Activated naive CD4-positive, alpha-beta T cell treated with anti-CD3 and anti-CD28 coated beads for 36 hours (primary cell): ENCODE measurements around the gene SMAP1. TPM values are rescaled to one million over a fixed set of nuclear protein-coding genes. Genes with fewer than 3 reads are reported as not detected.

Experiments
- CTCF ChIA-PET: fragments of 350-600 bp; sonication (Branson Sonifier 250); formaldehyde crosslinking; loops from one replicate; lab custom pipeline; 2021; ENCODE audit warnings: antibody characterized with exemption; lab: Charles Lee
- DNase-seq: peaks from one replicate; pipeline ENCODE4 v3.0.0-alpha.2; 2020
- H3K27ac Mint-ChIP-seq: one replicate; pipeline ENCODE4 v1.8.0; 2021; ENCODE audit warnings: mild to moderate bottlenecking, mixed read lengths
- H3K27me3 Mint-ChIP-seq: one replicate; pipeline ENCODE4 v1.8.0; 2021; ENCODE audit warnings: low read depth, mixed read lengths
- H3K36me3 Mint-ChIP-seq: one replicate; pipeline ENCODE4 v1.8.0; 2021; ENCODE audit warnings: low read depth, mixed read lengths
- H3K4me1 Mint-ChIP-seq: one replicate; pipeline ENCODE4 v1.8.0; 2021; ENCODE audit warnings: low read depth, mixed read lengths
- H3K4me3 Mint-ChIP-seq: one replicate; pipeline ENCODE4 v1.8.0; 2021; ENCODE audit warnings: mild to moderate bottlenecking, moderate library complexity, mixed read lengths
- H3K9me3 Mint-ChIP-seq: one replicate; pipeline ENCODE4 v1.8.0; 2021; ENCODE audit warnings: mixed read lengths
- intact Hi-C: fragments of 100-400 bp; cut with micrococcal nuclease; formaldehyde crosslinking; loops from one replicate; pipeline ENCODE4 v1.15.1; 2023
- total RNA-seq, 2 experiments: library from RNA; stranded (reverse); gene quantifications; one replicate each; pipeline ENCODE4 v1.2.3, GENCODE V29; 2021

Gene SMAP1
- total RNA-seq, 2 experiments from 2014 or later = 15.8 to 16.1 TPM

DNA sequence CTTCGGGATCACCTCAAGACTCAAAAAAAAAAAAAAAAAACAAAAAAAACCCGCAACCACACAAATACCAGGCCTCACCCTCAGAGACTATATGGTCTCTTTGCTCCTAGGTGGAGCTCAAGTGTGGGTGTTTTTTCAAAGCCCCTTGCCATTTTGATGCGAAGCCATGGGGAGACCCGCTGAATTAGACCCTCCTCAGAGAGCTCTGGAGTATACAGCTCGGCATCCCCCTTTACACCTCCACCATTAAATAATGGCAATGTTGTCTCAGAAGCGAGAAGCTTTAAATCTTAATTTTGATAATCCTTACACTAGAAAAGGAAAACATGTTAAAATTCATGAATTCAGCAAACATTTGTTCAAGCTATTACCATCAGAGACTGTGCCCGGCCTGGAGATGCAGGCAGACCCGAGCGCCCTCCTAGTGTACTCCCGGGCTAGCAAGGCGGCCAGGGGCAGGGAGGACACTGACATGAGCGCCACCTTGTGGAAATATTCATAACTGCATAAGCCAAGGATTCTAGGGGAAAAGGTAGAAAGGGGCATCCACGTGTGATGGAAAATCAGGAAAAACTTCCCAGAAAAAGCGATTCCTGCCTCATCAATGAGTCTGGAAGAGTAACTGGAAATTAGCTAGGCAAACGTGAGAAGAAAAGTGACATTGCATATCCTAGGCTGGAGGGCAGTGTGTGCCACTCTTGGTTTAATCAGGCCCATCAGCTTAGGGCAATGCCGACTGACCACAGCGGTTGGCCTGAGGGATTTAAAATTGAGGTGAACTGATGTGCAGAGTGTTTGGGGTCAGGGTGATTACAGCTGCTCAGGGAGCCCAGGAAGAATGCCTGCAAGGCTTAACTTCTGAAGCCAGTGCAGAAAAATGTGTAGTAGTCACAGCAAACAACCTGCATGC is 216.6 kb downstream of the SMAP1 start:
- H3K36me3 Mint-ChIP-seq = no peaks in the 10 kb centered on the region
- H3K27me3 Mint-ChIP-seq = peaks cover 4% of the 10 kb centered on the region
- no peaks in the 10 kb centered on the region for H3K9me3 Mint-ChIP-seq
- H3K27ac Mint-ChIP-seq = no peak overlapping the region
- H3K4me3 Mint-ChIP-seq = no peak overlapping the region
- CTCF ChIA-PET = interaction anchor here (0.6 to 4.1 kb wide), 45 partner anchors 10 to 663 kb away, joined by 3 to 95 read pairs (median 4); partner anchors contain the start of gene B3GAT2
- DNase-seq = peak; percentile 70
- no peaks in the 10 kb centered on the region for H3K4me1 Mint-ChIP-seq
- intact Hi-C loops = loop anchor here (1.0 to 5.0 kb wide), 8 partner anchors 71 to 663 kb away; no protein-coding TSS in a partner anchor

DNA sequence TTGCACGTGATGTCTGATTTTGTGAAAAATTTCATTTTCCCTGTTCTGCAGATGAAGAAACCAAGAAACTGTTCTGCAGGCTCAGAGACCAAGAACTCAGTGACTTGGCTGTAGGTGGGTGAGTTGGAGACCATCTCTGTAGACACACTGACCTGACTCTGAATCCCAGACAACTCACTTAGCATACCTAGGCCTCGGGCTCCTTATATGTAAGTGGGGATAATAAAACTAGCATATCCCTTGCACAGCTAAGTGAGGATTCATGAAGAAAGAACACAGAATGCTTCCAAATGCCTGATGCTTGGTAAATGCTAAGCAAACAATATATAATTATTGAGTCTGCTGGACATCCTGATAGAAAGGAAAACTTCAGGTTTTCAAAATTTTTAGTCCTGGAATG is 218.4 kb downstream of the SMAP1 start:
- intact Hi-C loops = no loop called here
- Mint-ChIP-seq H3K9me3 (no peaks in the 10 kb centered on the region), H3K4me3 (no peak overlapping the region), H3K4me1 (no peaks in the 10 kb centered on the region), H3K27ac (no peak overlapping the region), H3K27me3 (peaks cover 3% of the 10 kb centered on the region), H3K36me3 (no peaks in the 10 kb centered on the region)
- no peak for DNase-seq
- CTCF ChIA-PET = interaction anchor here (0.7 to 4.1 kb wide), 5 partner anchors 9 to 366 kb away, joined by 3 to 95 read pairs (median 4); no protein-coding TSS in a partner anchor

DNA sequence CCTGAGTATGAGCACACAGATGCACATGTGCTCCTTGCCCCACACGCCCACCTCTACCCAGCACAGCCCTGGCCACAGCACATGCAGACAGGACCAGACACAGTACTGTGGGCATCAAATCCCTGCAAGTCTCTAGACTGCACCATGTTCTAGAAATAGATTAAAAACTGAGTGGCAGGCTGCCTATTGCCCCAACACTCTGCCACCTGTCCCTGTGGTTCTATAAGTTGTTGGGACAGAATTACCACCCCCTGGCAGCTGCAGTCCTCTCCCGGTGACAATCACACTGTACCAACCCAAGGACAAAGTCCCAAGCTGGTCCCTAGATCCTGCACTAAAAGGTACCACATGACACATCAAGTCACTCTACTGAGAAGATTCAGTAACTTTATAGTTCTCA is 219.0 kb downstream of the SMAP1 start:
- no peak overlapping the region for H3K4me3 Mint-ChIP-seq
- intact Hi-C loops = no loop called here
- H3K9me3 Mint-ChIP-seq = no peaks in the 10 kb centered on the region
- no peak for DNase-seq
- H3K27ac Mint-ChIP-seq = no peak overlapping the region
- H3K36me3 Mint-ChIP-seq = no peaks in the 10 kb centered on the region
- no peaks in the 10 kb centered on the region for H3K4me1 Mint-ChIP-seq
- CTCF ChIA-PET = interaction anchor here (4.1 kb wide), 1 partner anchor 179 kb away, joined by 95 read pairs; no protein-coding TSS in a partner anchor
- H3K27me3 Mint-ChIP-seq = no peaks in the 10 kb centered on the region

DNA sequence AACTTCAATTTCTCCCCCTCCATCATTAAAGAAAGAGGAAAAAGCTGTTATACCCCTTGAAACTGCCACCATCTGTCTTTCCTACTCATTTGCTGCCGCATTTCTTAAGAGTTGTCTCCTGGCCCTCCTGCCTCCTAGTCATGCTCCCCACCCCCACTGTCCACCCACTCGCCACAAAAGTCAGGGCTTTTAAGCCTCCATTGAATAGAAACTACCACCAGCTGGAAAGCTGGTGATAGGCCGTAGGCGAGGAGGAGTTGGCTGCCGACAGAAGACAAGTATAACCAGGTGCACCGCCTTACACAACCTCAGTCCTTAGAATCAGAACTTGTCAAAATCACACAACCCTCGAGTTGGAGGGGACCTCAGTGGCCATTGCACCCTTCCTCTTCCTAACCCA is 221.6 kb downstream of the SMAP1 start:
- no peaks in the 10 kb centered on the region for H3K36me3 Mint-ChIP-seq
- no peak overlapping the region for H3K4me3 Mint-ChIP-seq
- H3K27ac Mint-ChIP-seq = no peak overlapping the region
- CTCF ChIA-PET = no interaction called here
- H3K27me3 Mint-ChIP-seq = peaks cover 4% of the 10 kb centered on the region
- no peaks in the 10 kb centered on the region for H3K9me3 Mint-ChIP-seq
- intact Hi-C loops = no loop called here
- no peaks in the 10 kb centered on the region for H3K4me1 Mint-ChIP-seq
- no peak for DNase-seq

DNA sequence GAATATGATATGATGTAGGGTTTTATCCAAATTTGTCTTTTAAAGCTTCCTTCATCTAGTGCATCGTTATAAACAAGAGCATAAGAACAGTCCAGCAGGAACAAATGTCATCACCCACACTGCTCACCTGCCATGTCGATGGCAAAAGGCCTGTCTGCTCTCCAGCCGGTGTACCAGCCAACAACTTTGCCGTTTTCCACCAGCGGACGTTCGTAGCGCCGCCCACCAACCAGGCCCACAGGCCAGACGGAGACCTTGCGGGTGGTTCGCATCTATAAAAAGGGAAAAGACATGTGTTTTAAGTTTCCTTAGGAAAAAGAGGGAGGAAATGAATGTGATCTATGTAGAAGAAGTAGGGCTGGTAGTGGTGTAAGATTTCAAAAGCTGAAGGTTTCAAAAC is 226.3 kb downstream of the SMAP1 start:
- intact Hi-C loops = no loop called here
- no peak overlapping the region for H3K4me3 Mint-ChIP-seq
- no peaks in the 10 kb centered on the region for H3K4me1 Mint-ChIP-seq

DNA sequence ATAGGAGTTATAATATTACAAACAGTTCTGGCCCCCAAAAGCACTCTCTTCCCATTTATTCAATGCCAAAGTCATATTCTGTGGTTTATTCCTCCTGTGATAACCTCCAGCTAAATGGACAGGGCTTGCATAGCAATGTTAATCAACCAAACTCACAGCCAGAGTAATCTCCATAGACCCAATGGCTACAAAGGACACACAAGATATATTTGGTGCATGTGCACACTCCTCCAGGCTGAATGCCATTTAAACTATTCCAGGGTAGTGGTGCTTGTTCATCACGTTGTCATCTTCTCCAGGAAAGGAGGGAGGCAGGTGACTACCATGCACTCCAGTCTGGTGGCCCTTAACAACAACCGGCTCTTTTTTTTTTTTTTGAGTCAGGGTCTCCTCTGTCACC is 232.4 kb downstream of the SMAP1 start:
- Mint-ChIP-seq H3K4me3 (no peak overlapping the region), H3K4me1 (no peaks in the 10 kb centered on the region), H3K27me3 (peaks cover 11% of the 10 kb centered on the region), H3K36me3 (no peaks in the 10 kb centered on the region), H3K9me3 (no peaks in the 10 kb centered on the region), H3K27ac (no peak overlapping the region)
- intact Hi-C loops = no loop called here
- CTCF ChIA-PET = interaction anchor here (0.6 to 1.1 kb wide), 2 partner anchors 16 to 581 kb away, joined by 3 to 5 read pairs; no protein-coding TSS in a partner anchor
- no peak for DNase-seq

More for the DNA sequence above, 226.3 kb downstream of the SMAP1 start:
- peaks cover 6% of the 10 kb centered on the region for H3K27me3 Mint-ChIP-seq
- no peaks in the 10 kb centered on the region for H3K9me3 Mint-ChIP-seq
- H3K27ac Mint-ChIP-seq = no peak overlapping the region
- CTCF ChIA-PET = interaction anchor here (2.8 kb wide), 1 partner anchor 10 kb away, joined by 8 read pairs; no protein-coding TSS in a partner anchor
- no peak for DNase-seq
- no peaks in the 10 kb centered on the region for H3K36me3 Mint-ChIP-seq

DNA sequence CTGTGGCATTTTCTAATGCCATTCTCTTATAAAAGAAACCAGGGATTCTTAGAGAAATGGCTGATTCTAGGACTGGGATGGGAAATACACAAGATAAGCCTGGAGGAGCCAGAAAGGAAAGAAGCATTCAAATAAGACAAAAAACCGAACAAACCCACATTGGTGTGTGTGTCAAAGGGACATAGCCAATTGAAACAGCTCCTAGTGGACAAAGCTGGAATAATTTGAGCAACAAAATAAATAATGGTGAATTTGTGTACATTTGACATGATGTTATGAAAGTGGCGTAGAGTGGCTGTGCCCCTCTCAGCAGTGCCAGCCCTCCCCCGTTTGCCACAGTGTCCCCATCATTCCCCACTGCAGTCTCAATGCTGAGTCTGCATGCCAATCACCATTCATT is 233.6 kb downstream of the SMAP1 start:
- CTCF ChIA-PET = interaction anchor here (0.7 to 1.2 kb wide), 2 partner anchors 20 to 1034 kb away, joined by 3 to 4 read pairs; no protein-coding TSS in a partner anchor
- no peak overlapping the region for H3K27ac Mint-ChIP-seq
- no peaks in the 10 kb centered on the region for H3K36me3 Mint-ChIP-seq
- no peak for DNase-seq
- H3K27me3 Mint-ChIP-seq = peaks cover 10% of the 10 kb centered on the region
- H3K4me1 Mint-ChIP-seq = no peaks in the 10 kb centered on the region
- intact Hi-C loops = no loop called here
- no peak overlapping the region for H3K4me3 Mint-ChIP-seq
- H3K9me3 Mint-ChIP-seq = no peaks in the 10 kb centered on the region

DNA sequence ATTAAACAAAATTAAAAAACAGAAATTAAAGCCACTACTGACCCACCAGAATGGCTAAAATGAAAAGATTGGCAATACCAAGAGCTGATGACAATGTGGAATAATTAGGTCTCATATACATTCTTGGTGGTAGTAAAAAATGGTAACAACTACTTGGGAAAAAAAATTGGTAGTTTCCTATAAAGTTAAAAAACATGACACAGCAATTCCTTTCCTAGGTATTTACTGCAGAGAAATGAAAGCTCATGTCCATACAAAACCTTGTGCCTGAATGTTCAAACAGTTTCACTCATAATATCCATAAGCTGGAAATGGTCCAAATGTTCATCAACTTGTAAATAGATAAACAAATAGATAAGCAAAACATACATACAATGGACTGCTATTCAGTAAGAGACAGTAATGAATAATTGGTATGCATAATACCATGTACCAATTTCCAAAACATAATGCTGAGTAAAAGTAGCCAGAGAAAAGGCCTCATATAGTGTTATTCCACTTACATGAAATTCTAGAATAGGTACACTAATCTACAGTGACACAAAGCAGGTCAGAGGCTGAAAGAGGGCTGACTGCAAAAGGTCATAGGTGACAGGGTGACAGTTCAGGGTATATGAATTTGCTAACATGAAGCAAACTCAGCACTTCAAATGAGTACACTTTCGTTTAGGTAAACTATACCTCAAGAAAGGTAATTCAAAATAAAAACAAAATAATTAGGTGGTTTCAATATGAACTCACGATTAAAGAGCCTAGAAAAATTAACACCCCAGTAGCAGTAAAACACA is 236.2 kb downstream of the SMAP1 start:
- intact Hi-C loops = no loop called here
- Mint-ChIP-seq H3K9me3 (no peaks in the 10 kb centered on the region), H3K4me1 (no peaks in the 10 kb centered on the region), H3K27me3 (peaks cover 8% of the 10 kb centered on the region), H3K4me3 (no peak overlapping the region), H3K36me3 (no peaks in the 10 kb centered on the region), H3K27ac (no peak overlapping the region)
- DNase-seq = no peak
- CTCF ChIA-PET = no interaction called here

DNA sequence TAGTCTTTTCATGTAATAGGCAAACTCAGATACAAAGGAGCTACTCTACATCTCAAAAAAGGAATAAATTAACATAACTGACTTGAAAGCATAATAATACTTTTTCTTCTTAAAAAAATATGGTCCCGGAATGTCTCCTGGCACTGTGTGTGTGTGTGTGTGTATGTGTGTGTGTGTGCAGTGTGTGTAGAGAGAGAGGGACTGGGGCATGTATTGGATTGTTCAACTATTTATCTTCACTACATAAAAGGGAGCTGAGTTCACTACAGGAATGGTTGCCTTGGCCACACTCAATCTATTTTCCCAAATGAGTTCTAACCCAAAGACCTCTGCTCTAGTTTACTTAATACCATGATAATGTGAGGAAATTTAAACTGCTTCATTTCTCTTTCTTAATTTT is 238.1 kb downstream of the SMAP1 start:
- Mint-ChIP-seq H3K4me3 (no peak overlapping the region), H3K9me3 (no peaks in the 10 kb centered on the region)
- CTCF ChIA-PET = no interaction called here

More for the DNA sequence above, 238.1 kb downstream of the SMAP1 start:
- DNase-seq = no peak
- Mint-ChIP-seq H3K36me3 (no peaks in the 10 kb centered on the region), H3K4me1 (no peaks in the 10 kb centered on the region), H3K27me3 (peaks cover 10% of the 10 kb centered on the region), H3K27ac (no peak overlapping the region)
- intact Hi-C loops = no loop called here

Other genes starting within 250 kb of the SMAP1 start
- gene SDHAF4, start 101.0 kb upstream of the SMAP1 start, total RNA-seq = 10 to 100 TPM; 16.8 to 17.9 TPM